Kidney epithelial cell (primary cell): ENCODE results near the gene FBXO4. TPM values are rescaled to one million over a fixed set of nuclear protein-coding genes. Genes with fewer than 3 reads are reported as not detected.

ENCODE experiments used
- DNase-seq: peaks from one replicate; pipeline ENCODE4 v3.0.0-alpha.2; 2010; ENCODE audit warnings: low read depth
- H3K27me3 ChIP-seq: 2 replicates; pipeline ENCODE4 v1.6.0; 2011; ENCODE audit warnings: low read length; ENCODE audit not compliant: control insufficient read depth, insufficient read depth
- H3K36me3 ChIP-seq: 2 replicates; pipeline ENCODE4 v1.5.1; 2011; ENCODE audit warnings: low read length; ENCODE audit not compliant: control insufficient read depth, insufficient read depth
- H3K4me3 ChIP-seq: 2 replicates; pipeline ENCODE4 v1.5.1; 2011; ENCODE audit warnings: low read depth, mild to moderate bottlenecking, control low read depth, low read length
- total RNA-seq: library from RNA; depleted of rRNA; stranded (reverse); fragments of >200 nt; gene quantifications from 2 replicates; pipeline ENCODE4 v1.2.3, GENCODE V29; 2015
- TF ChIP-seq, protein P1 (sequence below): IDR thresholded peaks from 2 replicates; pipeline ENCODE4 v1.5.1; 2011; ENCODE audit warnings: mild to moderate bottlenecking, moderate library complexity, low read length, control low read depth, inconsistent platforms; ENCODE audit not compliant: insufficient read depth, poor library complexity, severe bottlenecking

The FBXO4 gene
- total RNA-seq, 1 donor from 2014 or later, result 5.8 TPM

DNA sequence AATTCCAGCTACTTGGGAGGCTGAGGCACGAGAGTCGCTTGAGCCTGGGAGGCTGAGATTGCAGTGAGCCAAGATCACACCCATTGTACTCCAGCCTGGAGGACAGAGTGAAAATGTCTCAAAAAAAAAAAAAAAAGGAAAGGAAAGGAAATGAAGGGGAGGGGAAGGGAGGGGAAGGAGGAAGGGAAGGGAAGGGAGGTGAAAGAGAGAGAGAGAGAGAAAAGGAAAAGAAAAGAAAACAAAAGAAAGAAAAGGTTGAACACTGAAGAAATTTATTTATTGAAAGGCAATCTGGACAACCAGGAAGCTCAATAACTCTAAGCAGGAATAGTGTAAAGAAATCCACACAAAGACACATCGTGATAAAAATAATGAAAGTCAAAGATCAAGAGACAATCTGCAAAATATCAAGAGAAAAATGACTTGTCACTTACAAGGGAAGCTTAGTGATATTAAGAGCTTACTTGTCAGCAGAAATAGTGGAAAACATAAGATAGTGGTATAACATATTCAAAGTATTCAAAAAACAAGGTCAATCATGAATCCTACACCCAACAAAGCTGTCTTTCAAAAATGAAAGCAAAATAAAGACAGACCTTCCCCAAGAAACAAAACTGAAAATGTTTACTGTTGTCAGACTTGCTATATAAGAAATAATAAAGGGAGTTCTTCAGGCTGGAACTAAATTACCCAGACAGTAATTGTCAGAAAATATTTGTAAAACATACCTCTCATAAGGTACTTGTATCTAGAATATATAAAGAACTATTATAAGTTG lies 31.8 kb upstream of the FBXO4 start:
- Histone ChIP-seq H3K4me3 (no peak overlapping the region), H3K36me3 (no peaks in the 10 kb centered on the region), H3K27me3 (no peaks in the 10 kb centered on the region)
- no peak for DNase-seq
- TF ChIP-seq, protein P1, sequence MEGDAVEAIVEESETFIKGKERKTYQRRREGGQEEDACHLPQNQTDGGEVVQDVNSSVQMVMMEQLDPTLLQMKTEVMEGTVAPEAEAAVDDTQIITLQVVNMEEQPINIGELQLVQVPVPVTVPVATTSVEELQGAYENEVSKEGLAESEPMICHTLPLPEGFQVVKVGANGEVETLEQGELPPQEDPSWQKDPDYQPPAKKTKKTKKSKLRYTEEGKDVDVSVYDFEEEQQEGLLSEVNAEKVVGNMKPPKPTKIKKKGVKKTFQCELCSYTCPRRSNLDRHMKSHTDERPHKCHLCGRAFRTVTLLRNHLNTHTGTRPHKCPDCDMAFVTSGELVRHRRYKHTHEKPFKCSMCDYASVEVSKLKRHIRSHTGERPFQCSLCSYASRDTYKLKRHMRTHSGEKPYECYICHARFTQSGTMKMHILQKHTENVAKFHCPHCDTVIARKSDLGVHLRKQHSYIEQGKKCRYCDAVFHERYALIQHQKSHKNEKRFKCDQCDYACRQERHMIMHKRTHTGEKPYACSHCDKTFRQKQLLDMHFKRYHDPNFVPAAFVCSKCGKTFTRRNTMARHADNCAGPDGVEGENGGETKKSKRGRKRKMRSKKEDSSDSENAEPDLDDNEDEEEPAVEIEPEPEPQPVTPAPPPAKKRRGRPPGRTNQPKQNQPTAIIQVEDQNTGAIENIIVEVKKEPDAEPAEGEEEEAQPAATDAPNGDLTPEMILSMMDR, result no peak

DNA sequence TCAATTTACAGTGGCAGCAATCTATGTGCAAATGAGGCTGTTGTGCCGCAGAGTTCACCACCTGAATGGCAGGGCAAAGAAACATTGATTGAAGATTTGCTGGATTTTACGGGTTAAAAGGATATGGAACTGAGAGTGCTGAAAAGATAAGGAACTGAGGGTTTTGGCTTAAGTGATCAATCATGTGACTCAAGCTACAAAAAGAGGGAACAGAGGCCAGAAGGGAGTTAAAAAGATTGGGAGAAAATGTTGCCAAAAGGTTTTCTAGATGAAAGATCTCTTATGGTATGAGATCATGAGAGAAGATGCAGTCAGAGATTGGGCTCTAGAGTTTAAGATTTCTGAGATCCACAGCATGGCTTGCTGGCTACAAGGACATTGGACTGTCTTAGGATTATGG lies 28.9 kb upstream of the FBXO4 start:
- H3K4me3 ChIP-seq, result no peak overlapping the region
- TF ChIP-seq, protein P1, result no peak
- no peaks in the 10 kb centered on the region for H3K36me3 ChIP-seq
- H3K27me3 ChIP-seq, result no peaks in the 10 kb centered on the region
- DNase-seq, result no peak

DNA sequence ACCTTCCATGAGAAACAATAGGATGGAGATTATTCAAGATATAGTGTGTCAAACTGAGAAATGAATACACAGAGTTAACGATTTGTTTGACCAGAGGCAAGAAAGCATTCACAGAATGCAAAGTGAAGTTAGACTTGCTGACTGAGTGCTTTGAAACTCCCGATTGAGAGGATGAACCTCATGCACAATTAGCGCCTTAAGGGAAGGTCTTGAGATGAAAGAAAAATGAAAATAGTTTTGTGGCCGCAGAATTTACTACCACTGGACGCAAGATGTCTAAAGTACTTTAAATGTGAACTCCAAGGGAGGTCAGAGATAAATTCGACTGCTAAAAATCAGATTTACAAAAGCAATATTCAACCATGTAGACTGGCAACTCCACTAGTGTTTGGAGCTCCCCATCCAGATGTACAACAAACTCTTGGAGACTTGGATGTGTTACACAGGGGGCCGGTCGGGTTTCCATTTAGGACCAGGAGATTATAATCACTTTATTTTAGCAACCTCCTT lies 21.6 kb upstream of the FBXO4 start:
- H3K36me3 ChIP-seq, result no peaks in the 10 kb centered on the region
- H3K4me3 ChIP-seq, result peak overlapping the region; percentile 60
- TF ChIP-seq, protein P1, result no peak
- no peaks in the 10 kb centered on the region for H3K27me3 ChIP-seq
- DNase-seq, result no peak

DNA sequence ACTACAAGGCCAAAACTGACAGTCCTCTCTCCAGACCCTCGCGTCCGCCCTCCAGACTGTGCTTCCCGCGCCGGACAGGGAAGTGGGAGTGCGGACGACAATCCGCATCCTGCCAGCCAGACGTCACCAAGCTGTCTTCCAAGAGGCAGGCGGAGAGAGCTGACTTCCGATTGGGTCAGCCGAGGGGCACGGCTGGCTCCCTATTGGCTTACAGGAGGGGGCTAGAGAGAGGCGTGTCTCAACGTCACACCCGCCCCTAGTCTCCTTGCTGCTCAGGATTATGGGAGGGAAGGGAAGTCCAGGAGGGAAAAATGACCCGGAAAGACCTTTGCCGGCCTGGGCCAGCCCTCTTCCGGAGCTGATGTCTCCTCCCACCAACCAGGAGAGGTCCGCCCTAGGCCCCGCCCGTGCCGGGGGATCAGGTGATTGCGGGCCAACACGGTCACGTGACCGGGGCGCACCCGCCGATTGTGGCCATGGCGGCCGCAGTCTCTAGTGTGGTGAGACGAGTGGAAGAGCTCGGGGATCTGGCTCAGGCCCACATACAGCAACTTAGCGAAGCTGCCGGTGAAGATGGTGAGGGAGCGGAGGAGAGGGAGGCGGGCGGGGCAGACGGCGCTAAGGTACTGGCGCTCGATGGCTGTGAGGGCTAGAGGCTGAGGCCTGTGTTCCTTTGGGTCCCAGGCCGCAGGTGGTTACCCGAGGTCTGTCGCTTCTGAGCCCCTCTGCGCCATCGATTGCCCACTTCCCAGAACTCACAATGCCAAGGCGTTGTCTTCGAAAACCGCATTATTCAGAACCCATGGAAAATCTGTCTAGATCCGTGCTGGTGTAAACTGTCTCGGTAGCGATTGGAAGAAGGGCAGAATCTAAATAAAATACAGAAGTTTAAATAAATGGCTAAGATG lies 20.9 kb upstream of the FBXO4 start, which contains the start of gene RIMOC1:
Gene RIMOC1 (plus strand): TSS at position 453 of the 908 bp plus-strand sequence. CDS start 24 bp downstream, at position 477.
- Histone ChIP-seq H3K36me3 (no peaks in the 10 kb centered on the region), H3K27me3 (no peaks in the 10 kb centered on the region), H3K4me3 (peak within 1 kb of the TSS; percentile 99)
- peak; percentile 99 for DNase-seq
- TF ChIP-seq, protein P1, result no peak

GRCh38 chr5:41906151-41906550 lies 18.9 kb upstream of the FBXO4 start:
- Histone ChIP-seq H3K4me3 (no peak overlapping the region), H3K36me3 (no peaks in the 10 kb centered on the region), H3K27me3 (no peaks in the 10 kb centered on the region)
- DNase-seq, result no peak
- TF ChIP-seq, protein P1, result no peak
